Coronary artery (tissue), 2 donors: ENCODE data around the gene THRA.
A peak's percentile ranks its signal among the peaks of the same experiment; 100 is the strongest.

Experiments
- DNase-seq: peaks from one replicate; pipeline ENCODE4 v3.0.0-alpha.2; 2017; ENCODE audit warnings: low spot score
- H3K27ac ChIP-seq, 2 donors: fragments of 200-600 bp; sonication (generic); one replicate each; pipeline ENCODE4 v1.5.1; 2016 to 2019
- H3K4me3 ChIP-seq: fragments of 200-600 bp; sonication (generic); 2 replicates; pipeline ENCODE4 v1.5.1; 2016; ENCODE audit warnings: mild to moderate bottlenecking, moderate library complexity
- TF ChIP-seq, protein P1 (sequence below): fragments of 200-600 bp; sonication (generic); IDR thresholded peaks from one replicate; pipeline ENCODE4 v1.5.1; 2019; ENCODE audit warnings: antibody characterized with exemption

Gene THRA

DNA sequence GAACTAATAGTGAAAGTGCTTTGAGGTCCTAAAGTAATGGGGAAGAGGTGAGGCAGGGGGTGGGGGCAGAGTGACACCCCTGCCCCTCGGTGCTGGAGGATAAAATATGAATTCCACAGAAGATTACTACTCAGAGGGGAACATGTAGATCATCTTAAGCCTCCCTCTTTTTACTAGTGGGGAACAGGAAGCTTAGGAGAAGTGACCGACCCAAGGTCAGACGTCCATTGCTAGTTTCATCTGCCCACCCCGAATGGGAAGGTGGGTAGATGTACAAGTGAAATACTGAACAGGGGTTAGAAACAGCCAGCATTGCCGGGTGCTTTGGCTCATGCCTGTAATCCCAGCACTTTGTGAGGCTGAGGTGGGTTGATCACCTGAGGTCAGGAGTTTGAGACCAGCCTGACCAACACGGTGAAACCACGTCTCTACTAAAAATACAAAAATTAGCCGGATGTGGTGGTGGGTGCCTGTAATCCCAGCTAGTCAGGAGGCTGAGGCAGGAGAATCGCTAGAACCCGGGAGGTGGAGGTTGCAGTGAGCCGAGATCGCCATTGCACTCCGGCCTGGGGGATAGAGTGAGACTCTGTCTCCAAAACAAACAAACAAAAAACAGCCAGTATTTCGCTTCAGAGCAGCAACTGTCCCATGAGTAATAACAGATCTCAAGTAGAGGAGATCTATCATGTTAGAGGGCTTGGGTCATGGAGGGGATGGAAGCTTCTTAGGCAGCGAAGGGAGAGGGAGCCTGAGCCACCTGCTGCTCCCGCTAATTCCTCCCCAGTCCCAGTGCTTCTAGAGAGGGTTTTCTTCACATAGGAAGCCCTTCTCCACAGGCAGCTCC lies 38.8 kb downstream of the THRA start:
- TF ChIP-seq, protein P1, sequence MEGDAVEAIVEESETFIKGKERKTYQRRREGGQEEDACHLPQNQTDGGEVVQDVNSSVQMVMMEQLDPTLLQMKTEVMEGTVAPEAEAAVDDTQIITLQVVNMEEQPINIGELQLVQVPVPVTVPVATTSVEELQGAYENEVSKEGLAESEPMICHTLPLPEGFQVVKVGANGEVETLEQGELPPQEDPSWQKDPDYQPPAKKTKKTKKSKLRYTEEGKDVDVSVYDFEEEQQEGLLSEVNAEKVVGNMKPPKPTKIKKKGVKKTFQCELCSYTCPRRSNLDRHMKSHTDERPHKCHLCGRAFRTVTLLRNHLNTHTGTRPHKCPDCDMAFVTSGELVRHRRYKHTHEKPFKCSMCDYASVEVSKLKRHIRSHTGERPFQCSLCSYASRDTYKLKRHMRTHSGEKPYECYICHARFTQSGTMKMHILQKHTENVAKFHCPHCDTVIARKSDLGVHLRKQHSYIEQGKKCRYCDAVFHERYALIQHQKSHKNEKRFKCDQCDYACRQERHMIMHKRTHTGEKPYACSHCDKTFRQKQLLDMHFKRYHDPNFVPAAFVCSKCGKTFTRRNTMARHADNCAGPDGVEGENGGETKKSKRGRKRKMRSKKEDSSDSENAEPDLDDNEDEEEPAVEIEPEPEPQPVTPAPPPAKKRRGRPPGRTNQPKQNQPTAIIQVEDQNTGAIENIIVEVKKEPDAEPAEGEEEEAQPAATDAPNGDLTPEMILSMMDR: no peak
- Histone ChIP-seq H3K4me3 (peak overlapping the region; percentile 83), H3K27ac (peak overlapping the region; percentile 89 to 96)
- peak; percentile 66 for DNase-seq

DNA sequence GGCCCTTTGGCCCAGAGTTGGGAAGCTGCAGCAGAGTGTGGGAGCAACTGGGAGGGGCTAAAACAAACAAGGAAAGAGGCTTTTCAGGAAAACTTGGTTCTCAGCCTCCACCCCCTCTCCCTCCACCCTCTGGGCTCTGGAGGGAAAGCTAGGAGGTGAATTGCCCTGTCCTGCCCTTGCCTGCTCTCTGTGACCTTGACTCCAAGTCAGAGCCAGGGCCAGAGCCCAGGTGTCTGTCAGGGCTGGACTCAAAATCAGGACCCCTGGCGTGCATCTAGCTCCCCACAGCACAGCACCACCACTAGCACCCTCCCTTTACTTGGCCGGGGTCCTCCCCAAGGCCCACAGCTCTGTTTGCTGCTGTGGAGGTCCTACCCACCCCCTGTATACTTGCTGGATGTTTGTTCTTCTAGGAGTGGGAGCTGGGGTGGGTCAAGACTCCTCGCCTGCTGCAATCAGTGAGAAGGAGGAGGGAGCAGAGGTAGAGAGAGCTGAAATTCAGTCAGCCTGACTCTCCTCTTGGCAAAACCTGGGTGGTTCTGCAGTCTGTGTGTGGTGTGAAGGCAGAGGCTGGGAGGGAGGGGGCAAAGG lies 40.4 kb downstream of the THRA start:
- peak; percentile 72 for DNase-seq
- TF ChIP-seq, protein P1: no peak
- Histone ChIP-seq H3K4me3 (no peak overlapping the region), H3K27ac (peak overlapping the region; percentile 17 to 75)

DNA sequence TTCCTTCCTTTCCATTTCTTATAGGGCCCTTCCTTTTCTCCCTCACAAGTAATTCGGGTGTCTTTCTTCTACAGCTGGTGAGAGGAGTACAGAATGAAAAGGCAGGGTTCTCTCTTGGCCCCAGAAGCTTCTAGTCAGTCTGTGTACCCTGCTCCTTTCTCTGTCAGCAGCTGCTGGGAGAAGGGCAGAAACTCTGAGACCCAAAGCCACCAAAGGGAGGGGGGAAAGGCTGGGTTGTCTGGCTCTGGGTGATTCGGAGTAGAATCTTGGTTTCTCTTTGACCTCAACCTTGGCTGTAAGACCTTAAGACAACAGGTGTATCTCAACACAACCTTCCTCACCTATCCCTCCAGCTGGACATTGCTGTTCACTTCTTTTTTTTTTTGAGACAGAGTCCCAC lies 40.9 kb downstream of the THRA start:
- Histone ChIP-seq H3K27ac (peak overlapping the region; percentile 17 to 75), H3K4me3 (no peak overlapping the region)
- TF ChIP-seq, protein P1: no peak
- no peak for DNase-seq

DNA sequence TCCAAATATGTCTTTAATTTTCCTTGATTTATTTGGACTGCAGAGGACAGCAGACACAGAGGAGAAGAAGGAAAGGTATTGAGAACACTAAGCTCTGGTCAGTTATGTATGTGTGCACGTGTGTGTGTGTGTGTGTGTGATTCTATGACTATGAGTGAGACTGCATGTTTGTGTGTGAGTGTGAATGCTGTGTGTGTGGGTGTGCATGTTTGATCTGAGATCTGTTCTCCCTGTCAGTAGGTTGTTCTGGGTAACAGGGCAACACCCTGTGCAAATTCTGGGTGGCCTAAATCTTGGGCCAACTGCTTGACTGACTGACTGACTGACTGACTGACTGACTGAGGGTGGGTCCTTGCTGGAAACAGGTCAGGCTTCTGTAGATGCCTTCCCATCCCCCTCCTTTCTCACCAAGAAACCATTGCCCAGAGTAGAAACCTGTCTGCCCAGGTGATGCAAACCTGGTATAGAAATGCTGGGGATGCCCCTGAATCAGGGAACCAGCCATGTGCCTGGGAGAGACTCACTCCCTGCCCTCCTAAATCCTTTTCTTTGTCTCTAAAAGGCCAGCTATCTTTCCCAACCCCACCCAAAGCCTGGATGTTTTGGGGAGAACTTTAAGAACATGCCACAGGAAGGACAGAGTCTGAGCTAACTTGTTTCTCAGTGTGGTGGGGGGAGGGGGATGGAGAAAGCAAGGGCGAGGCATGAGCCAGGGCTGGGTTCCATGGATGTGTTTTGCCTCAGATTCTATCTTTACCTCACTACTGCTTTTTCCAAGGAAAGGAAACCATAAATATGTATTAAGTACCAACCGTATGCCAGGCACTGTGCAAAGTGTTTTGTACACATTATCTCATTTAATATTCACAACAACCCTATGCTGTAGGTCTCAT lies 42.1 kb downstream of the THRA start:
- no peak for DNase-seq
- TF ChIP-seq, protein P1: no peak
- peak overlapping the region; percentile 75 to 96 for H3K27ac ChIP-seq
- no peak overlapping the region for H3K4me3 ChIP-seq

DNA sequence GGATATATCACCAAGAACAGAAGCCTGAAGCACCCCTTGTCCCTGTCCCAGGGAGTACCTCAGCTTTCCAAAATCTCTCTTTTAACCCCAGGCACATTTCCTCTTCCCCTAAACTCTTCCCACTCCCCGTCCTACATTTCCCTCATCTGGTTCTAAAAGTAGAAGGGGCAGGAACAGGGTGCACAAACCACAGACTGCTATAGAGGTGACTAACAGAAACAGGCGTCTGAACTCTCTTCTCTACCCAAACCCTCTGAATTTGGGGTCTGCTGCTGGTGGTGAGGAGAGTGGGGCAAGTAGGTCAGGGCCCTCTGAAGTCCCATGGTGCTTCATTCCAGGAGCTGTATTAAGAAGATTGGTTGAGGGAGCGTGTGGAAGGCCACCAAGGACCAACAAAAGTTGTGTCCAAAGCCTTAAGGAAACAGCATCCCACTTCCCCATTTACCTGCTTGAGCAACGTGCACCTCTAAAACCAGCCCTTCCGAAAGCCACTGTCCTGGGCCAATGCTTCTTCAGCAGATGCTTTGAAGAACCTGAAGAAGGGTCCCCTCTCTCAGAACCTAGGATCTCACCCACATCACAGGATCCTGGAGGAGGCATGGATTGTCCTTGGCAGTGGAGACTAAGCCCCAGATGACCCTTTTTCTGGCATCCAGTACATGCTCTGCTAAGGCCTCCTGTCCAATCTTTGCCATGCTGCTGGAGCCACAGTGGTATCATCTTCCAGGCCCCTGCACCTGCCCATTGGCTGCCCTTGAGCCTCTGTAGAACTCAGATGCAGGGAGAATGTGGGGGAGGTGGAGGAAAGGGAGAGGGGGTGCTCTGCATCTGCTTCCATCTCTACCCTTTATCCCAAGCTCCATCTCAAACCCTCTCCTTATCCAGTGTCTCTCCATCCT lies 43.3 kb downstream of the THRA start:
- H3K4me3 ChIP-seq: no peak overlapping the region
- TF ChIP-seq, protein P1: no peak
- peak overlapping the region; percentile 75 to 96 for H3K27ac ChIP-seq
- peak; percentile 63 for DNase-seq
